NK-92 (cell line): ENCODE measurements around the gene TSEN2.
"Not testable (repeated sequence)": the region's sequence is repeated elsewhere in the genome, so short reads cannot be mapped to it uniquely, and the experiment has no call there.

Experiments
- DNase-seq: peaks from one replicate; lab custom pipeline; 2025; ENCODE audit not compliant: unreplicated experiment; lab: John Stamatoyannopoulos, UW

The TSEN2 gene

GRCh38 chr3:12451960-12452359 is 32.3 kb upstream of the TSEN2 start:
- no peak for DNase-seq

GRCh38 chr3:12452361-12453330 is 31.6 kb upstream of the TSEN2 start:
- DNase-seq = no peak

- no peak for DNase-seq
Measured at GRCh38 chr3:12454076-12454815, 30.0 kb upstream of the TSEN2 start.

GRCh38 chr3:12454816-12455121 is 29.5 kb upstream of the TSEN2 start:
- DNase-seq = no peak

GRCh38 chr3:12455740-12456139 is 28.5 kb upstream of the TSEN2 start:
- no peak for DNase-seq

GRCh38 chr3:12456441-12456840 is 27.8 kb upstream of the TSEN2 start:
- no peak for DNase-seq

GRCh38 chr3:12457380-12457779 is 26.9 kb upstream of the TSEN2 start:
- DNase-seq = not testable (repeated sequence)

GRCh38 chr3:12458901-12459300 is 25.4 kb upstream of the TSEN2 start:
- no peak for DNase-seq

GRCh38 chr3:12460127-12460526 is 24.2 kb upstream of the TSEN2 start:
- no peak for DNase-seq

GRCh38 chr3:12461097-12461649 is 23.1 kb upstream of the TSEN2 start:
- DNase-seq = no peak

- DNase-seq = no peak
Measured at GRCh38 chr3:12462159-12462947, 21.9 kb upstream of the TSEN2 start.

- no peak for DNase-seq
Measured at GRCh38 chr3:12463686-12464085, 20.6 kb upstream of the TSEN2 start.

GRCh38 chr3:12464181-12464580 is 20.1 kb upstream of the TSEN2 start:
- DNase-seq = no peak

GRCh38 chr3:12465151-12465835 is 19.0 kb upstream of the TSEN2 start:
- no peak for DNase-seq

GRCh38 chr3:12465836-12466225 is 18.4 kb upstream of the TSEN2 start:
- DNase-seq = no peak

- DNase-seq = no peak
Measured at GRCh38 chr3:12467746-12468145, 16.5 kb upstream of the TSEN2 start.

GRCh38 chr3:12468276-12468675 is 16.0 kb upstream of the TSEN2 start:
- DNase-seq = no peak

GRCh38 chr3:12468757-12469156 is 15.5 kb upstream of the TSEN2 start:
- DNase-seq = no peak

- not testable (repeated sequence) for DNase-seq
Measured at GRCh38 chr3:12469222-12469621, 15.1 kb upstream of the TSEN2 start.

GRCh38 chr3:12470111-12470510 is 14.2 kb upstream of the TSEN2 start:
- no peak for DNase-seq

GRCh38 chr3:12470680-12471079 is 13.6 kb upstream of the TSEN2 start:
- no peak for DNase-seq
